H54 (cell line): ENCODE measurements around the gene PCDHGA1.
"Not testable (repeated sequence)": the region's sequence is repeated elsewhere in the genome, so short reads cannot be mapped to it uniquely, and the experiment has no call there.

Experiments
- DNase-seq: peaks from one replicate; pipeline ENCODE4 v3.0.0; 2011; ENCODE audit warnings: low spot score, mixed read lengths; ENCODE audit not compliant: insufficient read length
- FAIRE-seq: peaks from 3 replicates; lab custom pipeline; 2011; peaks lifted over from hg19 to GRCh38; lab: Jason Lieb, UNC
- POLR2A ChIP-seq: IDR thresholded peaks from 2 replicates; pipeline ENCODE4 v1.6.1; 2011; ENCODE audit warnings: low read depth, mild to moderate bottlenecking, low read length

The PCDHGA1 gene

DNA sequence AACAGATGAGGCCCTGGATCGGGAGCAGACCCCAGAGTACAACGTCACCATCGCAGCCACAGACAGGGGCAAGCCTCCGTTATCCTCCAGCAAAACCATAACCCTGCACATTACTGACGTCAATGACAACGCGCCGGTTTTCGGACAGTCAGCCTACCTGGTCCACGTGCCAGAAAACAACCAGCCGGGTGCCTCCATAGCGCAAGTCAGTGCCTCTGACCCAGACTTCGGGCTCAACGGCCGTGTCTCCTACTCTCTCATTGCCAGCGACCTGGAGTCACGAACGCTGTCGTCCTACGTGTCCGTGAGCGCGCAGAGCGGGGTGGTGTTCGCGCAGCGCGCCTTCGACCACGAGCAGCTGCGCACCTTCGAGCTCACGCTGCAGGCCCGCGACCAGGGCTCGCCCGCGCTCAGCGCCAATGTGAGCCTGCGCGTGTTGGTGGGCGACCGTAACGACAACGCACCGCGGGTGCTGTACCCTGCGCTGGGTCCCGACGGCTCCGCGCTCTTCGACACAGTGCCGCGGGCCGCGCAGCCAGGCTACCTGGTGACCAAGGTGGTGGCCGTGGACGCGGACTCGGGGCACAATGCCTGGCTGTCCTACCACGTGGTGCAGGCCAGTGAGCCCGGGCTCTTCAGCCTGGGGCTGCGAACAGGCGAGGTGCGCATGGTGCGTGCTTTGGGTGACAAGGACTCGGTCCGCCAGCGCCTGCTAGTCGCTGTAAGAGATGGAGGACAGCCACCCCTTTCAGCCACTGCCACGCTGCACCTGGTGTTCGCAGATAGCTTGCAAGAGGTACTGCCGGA, 89.0 kb downstream of the PCDHGA1 start:
- TF ChIP-seq POLR2A, result no peak
- FAIRE-seq (no peak), DNase-seq (no peak)

DNA sequence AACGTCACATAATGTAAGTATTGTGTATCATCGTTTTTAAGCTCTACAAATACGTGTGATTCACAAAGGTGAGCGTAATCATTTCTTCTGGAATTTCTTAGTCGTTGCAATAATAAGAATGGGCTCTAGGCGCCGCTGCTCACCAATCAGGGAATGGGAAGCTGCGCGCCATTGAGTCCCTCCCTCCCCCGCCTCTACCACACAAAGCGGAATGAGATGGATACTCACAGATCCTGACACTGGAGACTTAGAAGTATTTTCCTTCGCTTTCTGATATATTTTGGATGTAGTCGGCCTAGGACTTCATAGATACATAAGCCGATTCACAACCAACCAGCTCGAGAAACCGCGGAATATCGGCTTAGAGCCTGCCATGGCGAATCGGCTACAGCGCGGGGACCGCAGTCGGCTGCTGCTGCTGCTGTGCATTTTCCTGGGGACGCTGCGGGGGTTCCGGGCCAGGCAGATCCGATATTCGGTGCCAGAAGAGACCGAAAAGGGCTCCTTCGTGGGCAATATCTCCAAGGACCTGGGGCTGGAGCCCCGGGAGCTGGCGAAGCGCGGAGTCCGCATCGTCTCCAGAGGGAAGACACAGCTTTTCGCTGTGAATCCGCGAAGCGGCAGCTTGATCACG, 90.7 kb downstream of the PCDHGA1 start, which contains the start of gene PCDHGA11:
PCDHGA11 (plus strand) TSS at position 197 of the 634 bp plus-strand sequence; CDS start at position 374, 177 bp downstream.
- no peak for TF ChIP-seq POLR2A
- DNase-seq (peak; percentile 22), FAIRE-seq (no peak)

DNA sequence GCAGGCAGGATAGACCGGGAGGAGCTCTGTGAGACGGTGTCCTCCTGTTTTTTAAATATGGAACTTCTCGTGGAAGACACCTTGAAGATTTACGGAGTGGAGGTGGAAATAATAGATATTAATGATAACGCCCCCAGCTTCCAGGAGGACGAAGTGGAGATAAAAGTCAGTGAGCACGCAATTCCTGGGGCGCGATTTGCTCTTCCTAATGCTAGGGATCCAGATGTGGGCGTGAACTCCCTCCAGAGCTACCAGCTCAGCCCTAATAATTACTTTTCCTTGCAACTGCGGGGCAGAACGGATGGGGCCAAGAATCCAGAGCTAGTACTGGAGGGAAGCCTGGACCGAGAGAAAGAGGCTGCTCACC, 91.2 kb downstream of the PCDHGA1 start:
- no peak for FAIRE-seq
- no peak for DNase-seq
- no peak for TF ChIP-seq POLR2A

DNA sequence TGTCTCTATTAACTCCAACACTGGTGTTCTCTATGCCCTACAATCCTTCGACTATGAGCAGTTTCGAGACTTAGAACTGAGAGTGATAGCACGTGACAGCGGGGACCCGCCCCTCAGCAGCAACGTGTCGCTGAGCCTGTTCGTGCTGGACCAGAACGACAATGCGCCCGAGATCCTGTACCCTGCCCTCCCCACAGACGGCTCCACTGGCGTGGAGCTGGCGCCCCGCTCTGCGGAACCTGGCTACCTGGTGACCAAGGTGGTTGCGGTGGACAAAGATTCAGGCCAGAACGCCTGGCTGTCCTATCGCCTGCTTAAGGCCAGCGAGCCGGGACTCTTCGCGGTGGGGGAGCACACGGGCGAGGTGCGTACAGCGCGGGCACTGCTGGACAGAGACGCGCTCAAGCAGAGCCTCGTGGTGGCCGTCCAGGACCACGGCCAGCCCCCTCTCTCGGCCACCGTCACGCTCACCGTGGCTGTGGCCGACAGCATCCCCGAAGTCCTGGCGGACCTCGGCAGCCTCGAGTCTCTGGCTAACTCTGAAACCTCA, 92.5 kb downstream of the PCDHGA1 start:
- no peak for DNase-seq
- TF ChIP-seq POLR2A, result no peak
- no peak for FAIRE-seq

DNA sequence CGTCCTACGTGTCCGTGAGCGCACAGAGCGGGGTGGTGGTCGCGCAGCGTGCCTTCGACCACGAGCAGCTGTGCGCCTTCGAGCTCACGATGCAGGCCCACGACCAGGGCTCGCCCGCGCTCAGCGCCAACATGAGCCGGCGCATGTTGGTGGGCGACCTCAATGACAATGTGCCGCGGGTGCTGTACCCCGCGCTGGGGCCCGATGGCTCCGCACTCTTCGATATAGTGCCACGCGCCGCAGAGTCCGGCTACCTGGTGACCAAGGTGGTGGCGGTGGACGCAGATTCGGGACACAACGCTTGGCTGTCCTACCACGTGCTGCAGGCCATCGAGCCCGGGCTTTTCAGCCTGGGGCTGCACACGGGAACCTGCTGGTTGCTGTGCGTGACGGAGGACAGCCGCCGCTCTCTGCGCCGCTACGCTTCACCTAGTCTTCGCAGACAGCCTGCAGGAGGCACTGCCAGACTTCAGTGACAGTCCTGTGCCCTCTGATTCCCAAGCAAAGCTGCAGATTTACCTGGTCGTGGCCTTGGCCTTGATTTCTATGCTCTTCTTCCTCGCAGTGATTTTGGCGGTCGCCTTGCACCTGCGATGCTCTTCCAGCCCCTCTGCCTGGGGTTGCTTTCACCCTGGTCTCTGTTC, 97.6 kb downstream of the PCDHGA1 start:
- FAIRE-seq (no peak), DNase-seq (no peak)
- TF ChIP-seq POLR2A, result no peak

DNA sequence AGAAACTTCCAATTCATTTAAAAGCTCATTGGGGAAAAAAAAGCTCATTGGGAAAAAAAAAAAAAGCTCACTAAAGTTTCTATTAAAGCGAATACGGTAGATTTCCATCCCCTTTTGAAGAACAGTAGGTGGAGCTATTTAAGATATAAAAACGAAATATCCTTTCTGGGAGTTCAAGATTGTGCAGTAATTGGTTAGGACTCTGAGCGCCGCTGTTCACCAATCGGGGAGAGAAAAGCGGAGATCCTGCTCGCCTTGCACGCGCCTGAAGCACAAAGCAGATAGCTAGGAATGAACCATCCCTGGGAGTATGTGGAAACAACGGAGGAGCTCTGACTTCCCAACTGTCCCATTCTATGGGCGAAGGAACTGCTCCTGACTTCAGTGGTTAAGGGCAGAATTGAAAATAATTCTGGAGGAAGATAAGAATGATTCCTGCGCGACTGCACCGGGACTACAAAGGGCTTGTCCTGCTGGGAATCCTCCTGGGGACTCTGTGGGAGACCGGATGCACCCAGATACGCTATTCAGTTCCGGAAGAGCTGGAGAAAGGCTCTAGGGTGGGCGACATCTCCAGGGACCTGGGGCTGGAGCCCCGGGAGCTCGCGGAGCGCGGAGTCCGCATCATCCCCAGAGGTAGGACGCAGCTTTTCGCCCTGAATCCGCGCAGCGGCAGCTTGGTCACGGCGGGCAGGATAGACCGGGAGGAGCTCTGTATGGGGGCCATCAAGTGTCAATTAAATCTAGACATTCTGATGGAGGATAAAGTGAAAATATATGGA, 100.2 kb downstream of the PCDHGA1 start, which contains the start of gene PCDHGA12:
PCDHGA12 (plus strand) TSS at position 176 of the 782 bp plus-strand sequence; CDS start at position 429, 253 bp downstream.
- DNase-seq (no peak), FAIRE-seq (no peak)
- TF ChIP-seq POLR2A, result no peak

DNA sequence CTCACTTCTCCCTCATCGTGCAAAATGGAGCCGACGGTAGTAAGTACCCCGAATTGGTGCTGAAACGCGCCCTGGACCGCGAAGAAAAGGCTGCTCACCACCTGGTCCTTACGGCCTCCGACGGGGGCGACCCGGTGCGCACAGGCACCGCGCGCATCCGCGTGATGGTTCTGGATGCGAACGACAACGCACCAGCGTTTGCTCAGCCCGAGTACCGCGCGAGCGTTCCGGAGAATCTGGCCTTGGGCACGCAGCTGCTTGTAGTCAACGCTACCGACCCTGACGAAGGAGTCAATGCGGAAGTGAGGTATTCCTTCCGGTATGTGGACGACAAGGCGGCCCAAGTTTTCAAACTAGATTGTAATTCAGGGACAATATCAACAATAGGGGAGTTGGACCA, 101.0 kb downstream of the PCDHGA1 start:
- DNase-seq (no peak), FAIRE-seq (no peak)
- no peak for TF ChIP-seq POLR2A

DNA sequence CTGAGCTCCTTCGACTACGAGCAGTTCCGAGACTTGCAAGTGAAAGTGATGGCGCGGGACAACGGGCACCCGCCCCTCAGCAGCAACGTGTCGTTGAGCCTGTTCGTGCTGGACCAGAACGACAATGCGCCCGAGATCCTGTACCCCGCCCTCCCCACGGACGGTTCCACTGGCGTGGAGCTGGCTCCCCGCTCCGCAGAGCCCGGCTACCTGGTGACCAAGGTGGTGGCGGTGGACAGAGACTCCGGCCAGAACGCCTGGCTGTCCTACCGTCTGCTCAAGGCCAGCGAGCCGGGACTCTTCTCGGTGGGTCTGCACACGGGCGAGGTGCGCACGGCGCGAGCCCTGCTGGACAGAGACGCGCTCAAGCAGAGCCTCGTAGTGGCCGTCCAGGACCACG, 102.0 kb downstream of the PCDHGA1 start:
- not testable (repeated sequence) for DNase-seq, FAIRE-seq

DNA sequence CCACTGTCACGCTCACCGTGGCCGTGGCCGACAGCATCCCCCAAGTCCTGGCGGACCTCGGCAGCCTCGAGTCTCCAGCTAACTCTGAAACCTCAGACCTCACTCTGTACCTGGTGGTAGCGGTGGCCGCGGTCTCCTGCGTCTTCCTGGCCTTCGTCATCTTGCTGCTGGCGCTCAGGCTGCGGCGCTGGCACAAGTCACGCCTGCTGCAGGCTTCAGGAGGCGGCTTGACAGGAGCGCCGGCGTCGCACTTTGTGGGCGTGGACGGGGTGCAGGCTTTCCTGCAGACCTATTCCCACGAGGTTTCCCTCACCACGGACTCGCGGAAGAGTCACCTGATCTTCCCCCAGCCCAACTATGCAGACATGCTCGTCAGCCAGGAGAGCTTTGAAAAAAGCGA, 102.4 kb downstream of the PCDHGA1 start:
- not testable (repeated sequence) for DNase-seq, FAIRE-seq

DNA sequence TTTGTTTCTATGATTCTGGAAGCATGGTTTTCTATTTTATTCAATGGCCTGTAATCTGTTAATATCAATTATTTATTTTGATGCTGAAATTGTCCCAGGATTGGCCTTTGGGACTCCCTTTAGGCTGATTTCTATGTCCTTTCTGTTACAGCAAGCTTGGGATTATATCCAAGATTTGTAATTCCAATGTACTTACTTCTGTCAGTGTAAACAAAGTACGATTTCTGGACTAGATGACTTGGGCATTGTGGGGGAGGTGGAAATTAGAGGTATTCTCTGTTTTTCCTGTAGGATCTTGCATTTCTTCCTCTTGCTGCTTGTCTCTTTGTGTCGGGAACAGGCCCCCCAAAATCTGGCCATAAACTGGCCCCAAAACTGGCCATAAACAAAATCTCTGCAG, 103.7 kb downstream of the PCDHGA1 start:
- no peak for TF ChIP-seq POLR2A
- DNase-seq, result no peak
- FAIRE-seq, result no peak

DNA sequence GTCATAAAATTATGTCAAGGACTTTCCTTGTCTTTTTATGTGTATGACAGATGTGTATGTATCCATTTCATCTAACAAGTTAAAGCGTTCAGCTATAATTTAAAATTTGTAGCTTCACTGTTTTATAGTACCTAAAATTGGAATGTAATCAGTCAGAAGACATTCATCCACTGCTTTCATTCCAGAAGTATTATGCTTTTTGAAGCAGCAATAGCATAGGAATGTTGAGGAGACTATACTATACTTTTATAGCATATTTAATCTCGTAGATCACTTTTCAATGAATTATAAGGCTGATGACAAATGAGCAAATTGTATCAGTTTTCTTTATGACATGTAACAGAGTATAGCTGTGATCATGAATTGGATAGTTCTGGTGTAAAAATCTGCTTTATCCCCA, 106.9 kb downstream of the PCDHGA1 start:
- TF ChIP-seq POLR2A, result no peak
- DNase-seq (no peak), FAIRE-seq (peak; percentile 15)

DNA sequence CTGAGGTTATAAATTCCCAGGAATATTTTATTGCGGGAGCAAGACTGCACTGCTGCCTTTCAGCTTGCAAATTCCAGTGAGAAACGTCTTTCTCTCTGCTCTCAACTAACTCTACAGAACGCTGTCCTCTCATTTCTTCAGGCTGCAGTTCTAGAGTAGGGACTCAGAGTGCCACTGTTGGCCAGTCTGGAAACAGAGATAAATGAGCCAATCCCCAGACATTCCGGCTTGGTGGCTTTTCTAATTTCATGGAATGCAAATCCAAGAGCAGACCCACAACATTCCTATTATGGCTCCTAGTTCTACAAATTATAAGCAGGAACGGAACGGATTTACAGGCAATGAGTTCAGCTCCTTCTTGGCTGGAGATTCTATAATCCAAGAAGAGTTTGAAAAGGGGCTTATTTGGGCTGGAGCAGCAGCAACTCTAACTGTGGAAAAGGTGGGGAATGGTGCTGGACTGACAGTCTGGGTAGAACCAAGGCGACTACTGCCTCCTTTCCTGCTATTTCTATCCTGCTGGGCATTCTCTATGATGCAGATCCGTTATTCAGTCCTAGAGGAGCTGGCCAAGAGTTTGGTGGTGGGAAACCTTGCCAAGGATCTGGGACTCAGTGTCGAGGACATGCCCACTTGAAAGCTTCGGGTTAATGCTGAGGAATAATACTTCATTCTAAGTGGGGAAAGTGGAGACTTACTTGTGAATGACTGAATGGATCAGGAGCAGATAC, 109.3 kb downstream of the PCDHGA1 start:
- no peak for FAIRE-seq
- DNase-seq, result no peak
- no peak for TF ChIP-seq POLR2A

DNA sequence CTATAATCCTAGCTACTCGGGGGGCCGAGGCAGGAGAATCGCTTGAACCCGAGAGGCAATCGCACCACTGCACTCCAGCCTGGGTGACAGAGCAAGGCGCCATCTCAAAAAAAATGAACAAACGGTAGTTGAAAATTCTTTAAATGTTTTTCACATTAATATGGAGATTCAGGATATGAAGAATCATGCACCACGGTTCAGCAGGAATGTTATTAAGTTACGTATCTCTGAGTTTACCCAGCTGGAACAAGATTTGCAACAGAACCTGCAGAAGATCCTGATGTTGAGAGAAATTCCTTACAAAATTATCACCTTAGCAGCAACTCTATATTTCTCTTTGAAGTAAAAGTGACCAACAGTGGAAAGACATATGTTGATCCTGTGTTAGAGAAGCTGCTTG, 110.0 kb downstream of the PCDHGA1 start:
- FAIRE-seq (no peak), DNase-seq (no peak)
- TF ChIP-seq POLR2A, result no peak
